Putamen (tissue), 1 donor: ENCODE results near the gene VGF.

Source experiments
- DNase-seq: peaks from one replicate; pipeline ENCODE4 v3.0.0-alpha.2; 2016; ENCODE audit warnings: low spot score

Gene VGF

DNA sequence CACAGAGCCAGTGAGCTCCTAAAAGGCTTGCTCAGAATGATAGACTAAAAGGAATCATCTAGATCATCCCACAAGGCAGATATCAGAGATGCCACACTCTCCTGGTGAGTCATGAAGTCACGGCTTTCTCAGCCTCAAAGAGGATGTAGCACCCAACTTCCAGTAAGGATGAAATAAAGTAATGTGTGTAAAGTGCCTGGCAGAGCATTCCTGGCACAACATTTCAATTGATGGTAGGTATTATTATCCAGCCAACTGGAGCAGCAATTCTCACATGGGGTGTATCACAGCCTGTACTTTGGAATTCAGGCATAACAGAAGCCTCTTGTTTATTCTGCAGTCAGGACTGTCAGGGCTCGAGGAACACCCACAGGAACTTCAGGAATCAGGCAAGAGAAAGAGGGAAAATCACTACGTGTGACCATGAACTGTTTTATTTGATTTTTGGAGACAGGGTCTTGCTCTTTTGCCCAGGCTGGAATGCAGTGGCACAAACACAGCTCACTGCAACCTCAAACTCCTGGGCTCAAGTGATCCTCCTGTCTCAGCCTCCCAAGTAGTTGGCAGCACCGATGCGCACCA, 20.0 kb upstream of the VGF start:
- no peak for DNase-seq

DNA sequence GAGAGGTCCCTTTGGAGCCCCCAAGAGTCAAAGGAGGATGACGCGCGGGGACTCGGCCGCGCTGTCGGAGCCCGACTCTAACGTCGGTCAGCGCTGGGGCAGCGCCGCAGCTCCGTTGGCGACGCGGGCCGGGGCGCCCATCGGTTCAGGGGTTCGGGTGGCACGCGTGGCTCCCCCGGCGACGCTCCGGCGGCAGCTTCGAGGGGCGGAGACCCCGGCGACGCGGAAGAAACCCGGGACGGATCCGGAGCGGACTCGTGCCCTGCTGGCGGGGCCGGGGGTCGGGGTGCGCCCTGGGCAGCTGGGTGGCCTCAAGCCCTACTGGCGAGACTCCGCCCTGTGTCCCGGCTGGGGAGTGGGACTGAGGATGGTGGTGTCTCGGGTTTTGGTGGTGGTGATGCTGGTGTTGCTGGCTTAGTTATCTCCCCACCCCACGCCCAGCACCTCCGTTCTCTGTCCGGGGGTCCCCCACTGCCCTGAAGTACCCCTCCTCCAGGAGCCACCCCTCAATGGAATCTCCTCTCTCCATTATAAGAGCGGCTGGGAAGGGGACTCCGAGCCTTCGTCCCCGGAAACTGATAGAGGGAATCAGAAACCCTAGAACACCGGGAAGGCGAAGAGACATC, 14.9 kb upstream of the VGF start, which contains the start of gene NAT16:
TSS of gene NAT16 (minus strand) at position 164 of the 626 bp plus-strand sequence. CDS start 5,486 bp downstream, outside the sequence.
- DNase-seq: no peak

- DNase-seq: no peak
Observed at GRCh38 chr7:101179713-101180112, 14.3 kb upstream of the VGF start.

DNA sequence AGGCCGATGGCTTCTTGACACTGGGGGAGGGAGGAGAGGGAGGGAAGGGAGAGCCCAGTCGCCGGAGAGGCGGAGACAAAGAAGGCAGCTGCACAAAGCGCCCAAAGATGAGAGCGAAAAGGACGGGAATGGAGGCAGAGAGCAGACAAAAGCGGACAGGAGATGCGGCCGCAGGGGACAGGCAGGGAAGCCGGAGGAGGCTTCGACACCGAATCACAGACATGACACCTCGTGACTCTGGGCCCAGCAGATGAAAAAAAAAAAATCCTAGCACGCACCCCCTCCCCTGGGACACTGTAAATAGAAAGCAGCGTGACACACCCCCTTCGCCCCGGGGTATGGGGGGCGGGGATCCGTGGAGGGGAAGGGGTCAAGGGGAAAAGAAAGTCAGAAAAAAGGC, 13.7 kb upstream of the VGF start:
- DNase-seq: no peak

DNA sequence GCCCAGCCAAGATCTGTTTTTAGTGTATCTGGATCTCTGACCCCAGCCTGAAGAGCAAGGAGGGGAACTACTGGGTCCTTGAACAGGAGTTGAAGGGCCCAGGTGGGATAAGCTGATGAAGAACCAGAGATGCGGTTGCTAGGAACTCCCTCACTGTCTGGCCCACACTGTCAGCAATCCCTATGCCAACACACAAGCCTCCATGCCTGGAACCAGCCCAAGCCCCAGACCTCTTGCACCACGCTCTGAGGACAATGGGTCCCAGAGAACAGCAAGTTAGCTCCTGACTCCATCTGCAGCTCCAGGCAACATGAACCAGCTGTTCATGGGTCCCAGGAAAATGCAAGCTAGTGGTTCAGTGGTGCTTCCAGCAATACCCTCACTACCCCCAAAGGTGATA, 12.3 kb upstream of the VGF start:
- no peak for DNase-seq

DNA sequence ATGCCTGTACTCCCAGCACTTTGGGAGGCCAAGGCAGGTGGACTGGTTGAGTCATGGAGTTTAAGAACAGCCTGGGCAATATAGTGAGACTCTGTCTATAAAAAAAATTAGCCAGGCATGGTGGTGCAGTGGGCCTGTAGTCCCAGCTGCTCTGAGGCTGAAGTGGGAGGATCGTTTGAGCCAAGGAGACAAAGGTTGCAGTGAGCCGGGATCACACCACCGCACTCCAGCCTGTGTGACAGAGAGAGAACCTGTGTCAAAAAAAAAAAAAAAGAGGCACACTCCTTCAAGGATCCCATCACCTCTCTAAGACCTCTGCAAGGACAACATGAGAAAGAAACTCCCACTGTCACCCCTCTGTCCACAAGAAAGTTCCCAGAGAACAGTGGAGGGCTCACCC, 10.3 kb upstream of the VGF start:
- no peak for DNase-seq

GRCh38 chr7:101174322-101174854, 9.0 kb upstream of the VGF start:
- no peak for DNase-seq

- DNase-seq: no peak
Observed at GRCh38 chr7:101173752-101174244, 8.4 kb upstream of the VGF start.

DNA sequence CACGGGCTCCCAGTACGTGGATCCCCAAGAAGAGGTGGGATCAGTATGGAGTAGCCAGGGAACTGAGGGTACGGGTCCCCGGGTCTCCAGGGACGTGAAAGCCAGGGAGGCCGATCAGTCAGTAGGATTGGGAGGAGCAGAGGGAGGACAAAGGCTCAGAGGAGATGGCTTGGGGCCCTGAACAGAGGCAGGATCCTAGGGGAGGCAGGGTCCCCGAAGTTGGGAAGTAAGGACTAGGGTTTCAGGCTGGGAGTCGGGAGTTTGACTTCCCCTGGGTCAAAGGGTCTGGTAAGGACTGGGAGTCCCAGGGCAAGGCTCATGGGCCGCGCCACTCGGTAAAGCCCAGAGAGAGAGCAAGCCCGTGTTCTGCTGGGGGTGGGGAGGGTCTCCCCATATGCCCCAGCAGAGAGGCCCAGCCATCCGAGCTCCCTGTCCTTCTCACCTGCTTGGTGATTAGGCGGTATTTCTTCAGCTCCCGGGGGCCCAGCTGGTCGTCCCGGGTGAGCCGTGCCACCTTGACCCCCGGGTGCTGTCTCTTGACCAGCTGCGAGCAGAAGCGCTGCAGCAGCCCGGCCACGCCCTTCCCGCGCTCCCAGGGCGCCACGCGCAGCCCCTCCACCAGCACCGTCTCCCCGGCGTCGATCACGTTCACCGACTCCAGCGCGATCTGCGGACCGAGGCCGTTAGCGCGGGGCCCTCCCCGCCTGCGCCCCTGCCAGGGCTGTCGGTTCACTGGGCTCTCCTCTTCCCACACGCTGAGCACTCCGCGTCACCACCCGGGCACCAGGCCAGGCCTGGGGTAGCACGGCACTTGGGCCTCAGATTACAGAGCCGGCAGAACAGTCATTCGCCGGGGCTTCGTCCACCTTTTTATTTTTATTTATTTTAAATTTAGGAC, 7.7 kb upstream of the VGF start:
- DNase-seq: no peak

DNA sequence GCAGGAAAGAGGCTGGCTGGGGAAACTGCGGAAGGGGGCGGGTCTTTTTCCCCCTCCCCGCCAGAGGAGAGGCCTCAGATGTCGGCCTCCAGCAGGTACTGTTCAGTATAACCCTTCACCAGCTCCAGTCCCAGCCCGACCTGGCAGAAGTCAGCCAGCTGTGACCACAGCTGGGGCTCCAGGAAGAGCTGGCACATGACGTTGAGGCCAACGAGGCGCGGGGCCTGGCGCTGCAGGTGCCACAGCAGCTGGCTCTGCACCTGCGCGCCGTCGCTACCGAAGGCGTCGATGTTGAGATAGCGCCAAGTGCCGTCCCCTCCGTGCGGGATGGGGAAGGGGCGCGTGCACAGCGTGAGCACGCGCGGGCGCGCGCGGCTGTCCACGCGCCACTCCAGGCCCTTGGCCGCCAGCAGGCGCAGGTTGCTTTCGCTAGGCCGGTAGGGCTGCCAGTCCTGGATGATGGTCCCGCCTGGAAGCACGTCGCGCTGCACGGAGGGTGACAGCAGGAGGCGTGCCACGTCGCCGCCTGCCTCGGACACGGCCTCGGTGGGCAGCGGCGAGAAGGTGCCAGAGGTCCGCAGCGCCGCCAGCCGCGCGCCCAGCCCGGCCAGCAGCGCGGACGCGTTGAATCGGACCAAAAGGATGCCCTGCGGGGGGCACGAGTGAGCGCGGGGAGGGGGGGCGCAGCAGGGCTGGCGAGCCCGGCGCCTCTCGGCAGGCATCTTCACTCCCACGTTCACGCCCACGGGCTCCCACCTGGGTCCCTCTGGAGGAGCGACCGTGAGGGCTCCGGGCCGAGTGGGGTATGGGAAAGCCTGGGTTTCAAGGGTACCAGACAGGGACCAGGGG, 6.9 kb upstream of the VGF start:
- no peak for DNase-seq

GRCh38 chr7:101171442-101171837, 6.1 kb upstream of the VGF start:
- DNase-seq: no peak

GRCh38 chr7:101170617-101171441, 5.5 kb upstream of the VGF start:
- no peak for DNase-seq

DNA sequence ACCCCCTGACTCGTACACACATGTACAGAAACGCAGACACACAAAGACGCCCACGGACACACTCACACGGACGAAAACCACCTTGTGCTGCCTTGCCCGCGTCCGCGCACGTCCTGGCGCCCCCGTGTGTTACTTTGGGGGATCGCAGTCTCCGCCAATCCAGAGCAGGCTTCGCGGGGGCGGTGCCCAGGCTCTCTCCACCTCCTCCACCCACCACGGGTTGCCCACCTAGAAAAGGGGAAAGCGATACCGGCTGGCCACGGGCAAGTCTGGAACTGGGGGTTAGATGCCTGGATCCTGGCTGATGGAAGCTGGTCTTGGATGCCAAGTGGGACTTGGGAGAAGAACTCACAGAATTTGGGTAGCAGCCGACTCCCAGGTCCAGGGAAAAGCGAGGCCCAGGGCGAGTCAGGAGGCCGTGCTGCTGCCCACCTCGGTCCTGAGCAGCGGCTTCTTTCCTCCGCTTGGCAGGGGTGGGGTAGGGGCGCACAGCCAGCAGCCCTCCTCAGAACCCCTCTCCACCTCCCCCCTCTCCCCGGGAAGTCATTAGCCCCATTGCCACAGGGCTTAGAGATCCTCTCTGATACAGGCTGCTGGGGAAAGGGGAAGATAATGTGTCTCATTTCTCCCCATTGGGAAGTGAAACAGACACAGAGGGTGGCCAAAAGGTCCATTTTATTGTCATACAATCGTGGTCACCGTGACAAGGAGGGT, 4.6 kb upstream of the VGF start:
- DNase-seq: no peak

DNA sequence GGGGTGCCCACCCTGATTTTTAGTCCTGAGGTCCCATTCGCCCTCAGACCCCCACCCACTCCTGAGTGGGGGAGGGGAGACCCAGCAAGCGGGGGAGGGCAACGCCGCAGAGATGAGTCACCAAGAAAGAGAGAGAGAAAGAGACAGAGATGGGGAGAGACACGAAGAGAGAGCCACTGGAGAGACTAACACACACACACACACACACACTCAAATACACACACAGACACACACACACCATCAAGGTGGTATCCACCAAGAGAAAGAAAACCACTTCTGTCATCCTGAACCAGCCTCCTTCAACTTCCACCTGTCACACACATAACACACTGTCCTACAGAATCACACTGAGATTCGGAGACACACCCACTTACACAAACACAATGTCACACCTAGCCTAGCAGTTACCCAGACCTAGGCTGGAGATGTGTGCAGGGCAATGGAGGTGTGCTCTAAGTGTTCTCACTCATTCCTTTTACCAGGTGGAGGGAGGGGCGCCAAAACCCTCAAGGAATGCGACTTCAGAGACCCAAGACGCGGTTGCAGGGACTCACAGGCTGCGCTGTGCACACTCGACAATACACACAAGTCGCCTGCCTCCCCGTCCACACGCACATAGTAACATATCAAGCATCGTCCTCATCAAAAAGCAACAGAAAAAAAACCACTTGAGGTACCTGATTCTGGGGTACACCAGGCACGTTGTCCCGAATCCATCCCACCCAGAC, 3.9 kb upstream of the VGF start:
- no peak for DNase-seq

DNA sequence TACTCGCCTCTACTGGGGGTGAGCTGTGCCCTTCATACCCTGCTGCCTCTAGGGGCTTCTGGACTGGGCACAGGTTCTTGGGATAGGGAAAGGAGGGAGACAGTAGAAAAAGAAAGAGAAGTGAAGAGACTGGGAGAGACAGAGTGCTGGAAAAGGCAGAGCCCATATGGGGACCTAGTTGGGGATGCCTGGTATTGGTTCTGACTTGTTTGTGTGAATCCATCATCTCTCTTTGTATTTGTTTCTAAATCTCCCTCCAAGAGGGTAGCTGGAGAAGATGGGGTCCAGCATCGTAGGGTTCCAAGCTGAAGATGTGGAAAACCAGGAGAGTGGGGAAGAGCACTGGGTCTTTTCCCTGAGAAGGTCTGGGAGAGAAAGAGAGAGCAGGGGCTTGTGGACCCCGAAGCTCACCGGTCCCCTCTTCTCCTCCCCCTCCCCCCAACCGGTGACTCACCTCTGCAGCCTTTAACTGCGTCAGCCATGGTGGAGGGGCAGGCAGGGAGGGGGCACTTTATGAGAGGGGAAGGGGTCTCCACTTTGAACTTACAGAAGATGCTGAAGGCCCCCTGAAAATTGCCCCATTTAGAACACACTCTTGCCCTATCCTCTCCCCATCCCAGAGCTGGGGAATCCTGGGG, 3.2 kb upstream of the VGF start:
- DNase-seq: no peak

GRCh38 chr7:101167645-101168411, 2.5 kb upstream of the VGF start:
- DNase-seq: no peak

DNA sequence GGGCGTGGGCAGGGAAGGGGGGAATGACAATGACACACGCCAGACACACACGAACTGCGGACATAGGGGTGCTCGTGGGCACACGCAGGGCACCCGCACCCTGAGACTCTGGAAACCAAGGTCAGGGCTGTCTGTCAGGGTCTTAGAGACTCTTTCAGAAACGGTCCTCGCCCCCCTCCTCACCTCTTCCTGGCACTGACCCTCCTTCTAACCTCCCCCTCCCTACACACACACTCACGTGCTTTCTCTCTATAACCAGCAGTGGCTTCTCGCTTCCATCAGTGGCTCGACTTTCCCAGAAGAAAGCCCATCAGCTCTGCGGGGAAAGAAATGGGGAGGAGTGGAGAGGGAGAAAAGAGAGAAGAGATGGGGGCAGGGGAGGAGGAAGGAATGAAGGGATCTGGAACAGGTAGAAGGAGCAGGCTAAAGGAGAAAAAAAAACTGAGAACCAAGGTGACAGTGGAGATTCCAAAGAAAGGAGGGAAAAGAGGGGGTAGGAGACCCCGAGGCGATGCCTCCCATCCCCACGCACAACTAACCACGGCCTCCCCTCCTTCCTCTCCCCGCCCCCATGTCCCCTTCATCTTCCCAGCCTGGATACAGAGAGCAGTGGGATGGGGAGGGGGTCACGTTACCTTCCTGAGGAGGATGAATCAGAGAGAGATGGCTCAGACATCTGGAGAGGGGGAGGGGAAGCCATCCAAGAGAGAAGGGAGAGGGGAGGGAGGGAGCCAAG, 1.7 kb upstream of the VGF start:
- DNase-seq: no peak

GRCh38 chr7:101166648-101166908, 1.2 kb upstream of the VGF start:
- DNase-seq: no peak
